NCI-H1417 (cell line): Measurements from ENCODE around the gene KYAT1.
A peak's percentile ranks its signal among the peaks of the same experiment; 100 is the strongest.

Experiments
- DNase-seq, 3 experiments: peaks; one replicate each; lab custom pipeline; 2025; lab: John Stamatoyannopoulos, UW

KYAT1 gene

DNA sequence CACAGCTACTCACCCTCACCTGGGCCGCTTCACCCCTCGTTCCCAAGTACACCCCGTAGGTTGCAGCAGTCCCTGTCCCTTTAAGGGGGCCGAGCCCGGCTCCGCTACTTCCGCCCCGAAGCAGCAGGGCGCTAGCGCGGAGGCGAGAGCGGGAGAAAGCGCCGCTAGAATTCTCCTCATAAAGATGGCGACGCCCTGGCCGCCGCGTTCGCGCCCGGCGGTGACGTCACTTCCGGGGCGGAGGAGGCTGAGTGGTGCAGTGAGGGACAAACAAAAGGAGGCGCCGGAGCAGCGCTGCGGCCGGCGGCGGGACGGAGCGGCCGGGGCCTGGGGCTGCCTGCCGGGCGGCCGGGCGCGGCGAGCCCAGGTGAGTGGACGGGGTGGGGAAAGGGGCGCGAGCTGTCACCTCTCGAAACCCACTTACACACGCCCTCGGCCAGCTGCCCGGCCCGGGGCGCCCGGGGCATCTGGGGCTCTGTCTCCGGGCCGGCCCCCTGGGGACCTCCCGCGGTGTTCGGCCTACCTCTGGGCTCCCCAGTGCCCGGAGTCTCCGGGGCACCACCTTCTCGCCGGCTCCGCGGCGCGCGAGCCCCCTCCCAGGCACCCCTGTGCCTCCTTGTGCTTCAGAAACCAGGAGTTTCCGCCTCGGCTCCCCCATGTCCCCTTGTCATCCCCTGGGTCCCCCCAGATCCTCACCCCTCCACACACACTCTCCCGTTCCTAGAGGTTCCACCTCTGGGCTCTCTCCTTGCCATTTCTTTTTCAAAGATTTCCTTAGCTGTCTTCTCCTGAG is at the start of gene KYAT1, which contains the start of gene LRRC8A:
Gene KYAT1, minus strand, starts transcription at position 67 of the 793 bp plus-strand sequence. CDS start 36,545 bp downstream, outside the sequence.
Gene LRRC8A, plus strand, starts transcription at position 250 of the 793 bp plus-strand sequence. CDS start 25,032 bp downstream, outside the sequence.
- peak; percentile 94 to 99 (median 98) for DNase-seq

DNA sequence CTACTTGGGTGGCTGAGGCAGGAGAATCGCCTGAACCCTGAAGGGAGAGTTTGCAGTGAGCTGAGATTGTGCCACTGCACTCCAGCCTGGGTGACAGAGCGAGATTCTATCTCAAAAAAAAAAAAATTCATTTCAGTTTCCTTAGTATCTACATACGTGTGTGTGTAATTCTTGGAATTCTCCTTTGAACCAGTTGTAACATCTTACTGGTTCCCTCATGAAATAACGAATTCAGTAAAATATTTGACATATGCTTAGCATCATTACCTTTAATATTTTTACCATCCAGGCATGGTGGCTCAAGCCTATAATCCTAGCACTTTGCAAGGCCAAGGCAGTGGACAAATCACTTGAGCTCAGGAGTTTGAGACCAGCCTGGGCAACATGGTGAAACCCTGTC is 47.8 kb upstream of the KYAT1 start:
- DNase-seq = no peak

DNA sequence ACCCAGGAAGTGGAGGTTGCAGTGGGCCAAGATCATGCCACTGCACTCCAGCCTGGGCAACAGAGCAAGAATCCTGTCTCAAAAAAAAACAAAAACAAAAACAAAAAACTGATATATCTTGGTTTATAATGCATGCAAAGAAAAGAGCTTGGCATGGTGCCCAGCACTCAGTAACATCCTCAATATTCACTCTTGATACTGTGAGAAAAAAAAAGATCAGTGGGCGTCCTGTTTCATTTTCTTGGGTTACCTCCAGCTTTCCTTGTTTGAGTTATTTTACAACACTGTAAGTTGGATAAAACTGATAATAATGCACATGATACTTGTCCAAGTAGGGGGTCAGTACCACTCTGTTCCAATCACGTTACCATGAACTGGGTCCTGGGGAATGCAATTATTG is 46.9 kb upstream of the KYAT1 start:
- DNase-seq = no peak

DNA sequence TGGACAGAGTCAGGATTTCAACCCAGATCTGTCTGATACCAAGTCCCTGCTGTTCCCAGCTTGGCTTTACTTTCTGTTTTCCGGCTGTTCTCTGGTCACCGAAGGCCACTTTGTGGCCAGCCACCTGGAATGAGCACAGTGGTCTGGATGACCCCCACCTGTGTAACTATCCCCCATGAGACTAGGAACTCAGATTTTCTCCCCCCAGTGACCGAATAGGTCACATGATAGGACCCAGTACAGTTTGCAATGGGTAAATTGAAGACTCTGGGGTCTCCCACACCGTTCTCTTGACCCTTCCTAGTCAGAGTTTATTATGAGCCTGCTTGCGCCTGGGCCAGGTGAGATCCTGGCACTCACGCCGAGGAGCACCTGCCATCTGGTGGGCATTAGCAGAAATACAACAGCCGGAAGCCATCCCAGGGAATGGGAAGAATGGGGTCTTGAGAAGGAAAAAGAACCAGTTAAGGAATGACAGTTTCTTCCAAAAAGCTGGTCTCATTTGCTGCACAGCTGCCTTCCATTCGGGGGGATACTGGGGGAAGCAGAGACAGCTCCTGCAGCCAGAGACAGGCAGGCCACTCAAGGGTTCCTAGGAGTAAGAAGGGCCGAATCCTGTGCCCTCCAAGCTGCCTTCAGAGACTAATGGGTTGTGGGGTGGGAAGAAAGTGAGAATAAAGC is 46.1 kb upstream of the KYAT1 start:
- peak; percentile 29 to 81 (median 60) for DNase-seq

DNA sequence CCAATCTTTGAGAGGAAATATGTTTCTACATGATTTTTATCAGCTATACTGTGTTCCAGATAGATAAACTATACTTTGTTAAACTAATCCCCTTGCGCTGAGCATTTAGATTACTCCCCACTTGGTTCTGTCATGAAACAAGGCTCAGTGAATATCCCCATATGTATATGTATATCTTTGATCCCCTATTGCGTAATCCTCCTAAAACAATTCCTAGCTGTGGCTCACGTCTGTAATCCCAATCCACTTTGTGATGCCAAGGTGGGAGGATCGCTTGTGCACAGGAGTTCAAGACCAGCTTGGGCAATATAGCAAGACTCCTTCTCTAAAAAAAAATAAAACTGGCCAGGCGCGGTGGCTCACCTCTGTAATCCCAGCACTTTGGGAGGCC is 41.7 kb upstream of the KYAT1 start:
- no peak for DNase-seq

DNA sequence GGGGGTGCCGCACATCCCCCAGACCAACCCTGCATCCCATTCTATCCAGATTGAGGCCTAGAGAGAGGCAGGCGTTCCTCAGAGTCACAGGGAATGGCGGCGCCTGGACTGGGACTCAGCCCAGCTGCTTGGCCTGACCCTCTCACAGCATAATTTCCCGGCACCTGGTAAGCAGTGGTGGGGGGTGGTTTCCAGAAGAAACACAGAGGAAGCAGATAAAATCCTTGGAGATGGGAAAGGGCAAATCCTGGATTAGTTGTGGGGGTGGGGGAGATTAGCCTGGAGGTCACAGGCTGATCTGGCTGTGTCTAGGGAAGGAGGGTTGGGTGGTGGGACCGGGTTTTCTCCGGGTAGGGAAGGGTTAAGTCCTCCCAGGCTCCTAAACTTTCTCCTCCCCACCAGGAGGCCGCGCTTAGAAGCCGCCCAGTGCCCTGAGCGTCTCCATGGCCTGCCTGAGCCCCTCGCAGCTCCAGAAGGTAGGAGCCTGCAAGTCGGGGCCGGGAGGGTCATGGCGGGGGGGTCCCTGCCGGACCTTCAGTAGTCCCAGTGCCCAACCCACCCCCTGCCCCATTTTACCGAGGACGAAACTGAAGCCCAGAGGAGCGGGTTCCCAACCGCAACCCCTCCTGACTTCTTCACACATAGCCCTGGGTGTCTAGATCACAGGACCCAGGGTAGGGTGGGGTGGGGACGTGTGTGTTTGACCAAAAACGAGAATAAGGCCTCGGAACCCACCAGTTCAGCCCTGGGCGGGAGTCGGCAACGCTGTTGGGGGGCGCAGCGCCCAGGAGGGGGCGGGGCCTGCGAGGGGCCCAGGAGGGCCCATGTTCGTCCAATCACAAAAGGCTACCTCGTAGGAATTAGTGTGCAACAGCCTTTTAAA is 40.4 kb upstream of the KYAT1 start:
- DNase-seq = no peak

DNA sequence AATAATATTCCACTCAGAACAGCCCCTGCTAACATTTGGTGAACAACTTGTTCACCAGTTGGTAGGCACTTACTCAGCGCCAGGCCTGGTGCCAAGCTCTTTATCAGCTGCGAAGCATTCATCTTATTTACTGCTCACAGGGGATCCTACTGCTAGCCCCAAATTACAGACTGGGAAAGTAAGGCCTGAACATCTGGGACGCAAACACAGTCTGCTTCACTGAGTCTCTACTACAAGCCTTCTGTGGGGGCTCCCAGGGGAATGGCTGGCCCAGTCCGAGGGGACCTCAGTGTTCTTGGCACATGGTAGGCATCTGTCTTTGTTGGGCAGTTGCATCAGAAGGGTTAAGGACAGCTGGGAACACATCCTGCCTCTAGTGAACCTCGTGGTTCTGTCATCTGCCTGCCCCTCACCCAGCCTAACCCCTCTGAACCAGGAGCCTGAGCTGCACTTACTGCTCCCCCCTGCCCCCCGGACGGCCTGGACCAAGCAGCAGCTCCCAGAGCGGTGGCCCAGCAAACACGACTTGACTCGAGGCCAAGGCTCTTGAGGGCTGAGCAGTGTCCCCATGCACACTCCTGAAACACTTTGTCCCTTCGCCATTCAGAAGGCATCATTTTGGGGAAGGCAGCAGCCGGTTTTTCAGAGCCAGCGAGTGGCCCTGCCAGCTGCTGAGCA is 38.8 kb upstream of the KYAT1 start, which contains the start of gene PHYHD1:
Gene PHYHD1, plus strand, starts transcription at position 602 of the 678 bp plus-strand sequence. CDS start 1,342 bp downstream, outside the sequence.
- DNase-seq = peak in 1 of 3 experiments; percentile 5

DNA sequence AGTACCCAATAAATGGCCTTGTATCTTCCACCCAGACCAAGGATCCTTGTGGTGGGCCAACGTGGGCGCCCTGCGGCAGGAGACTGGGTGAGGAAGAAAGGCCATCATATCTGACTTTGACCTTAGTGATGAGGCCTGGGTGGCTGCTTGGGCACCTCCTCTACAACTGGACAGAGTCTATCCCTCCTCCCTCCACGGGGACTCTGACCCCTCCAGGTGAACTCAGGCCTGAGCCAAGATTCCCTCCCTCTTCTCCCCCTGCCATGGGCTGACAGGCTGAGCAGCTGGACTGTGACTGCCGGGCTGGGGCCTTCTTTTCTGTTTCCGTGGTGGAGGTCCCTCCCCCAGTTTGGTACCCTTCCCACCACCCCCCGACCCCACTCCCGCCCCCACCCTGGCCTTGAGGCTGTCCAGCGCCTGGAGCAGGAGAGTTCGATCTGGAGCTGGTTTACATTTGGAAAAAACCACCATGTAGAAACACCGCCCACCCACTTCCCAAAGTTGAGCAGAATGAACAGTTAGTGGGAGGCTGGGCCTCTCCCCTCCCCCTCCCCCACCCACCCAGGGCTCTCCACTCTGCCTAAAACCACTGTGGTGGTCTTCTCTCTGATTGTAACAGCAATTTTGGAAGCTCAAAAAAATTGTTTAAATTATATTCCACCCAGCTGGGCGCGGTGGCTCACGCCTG is 37.8 kb upstream of the KYAT1 start:
- no peak for DNase-seq

DNA sequence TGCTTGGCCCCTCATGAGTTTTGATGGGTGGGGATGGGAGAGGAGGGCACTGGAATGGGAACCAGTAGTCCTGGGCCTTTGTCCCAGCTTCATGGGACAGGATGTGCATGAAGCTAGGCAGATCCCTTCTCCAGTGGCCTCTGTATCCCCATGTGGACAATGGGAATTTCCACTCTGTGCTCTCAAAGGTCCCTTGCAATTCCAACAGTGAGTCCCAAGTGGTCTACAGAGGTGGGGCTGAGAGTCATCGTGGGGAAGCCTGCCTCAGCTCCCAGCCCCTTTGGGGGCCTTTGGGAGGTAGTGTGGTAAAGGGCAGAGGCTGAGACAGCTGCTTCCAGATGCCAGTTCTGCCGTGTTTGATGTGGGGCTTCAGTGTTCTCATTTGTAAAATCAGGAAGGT is 37.2 kb upstream of the KYAT1 start:
- DNase-seq = no peak

DNA sequence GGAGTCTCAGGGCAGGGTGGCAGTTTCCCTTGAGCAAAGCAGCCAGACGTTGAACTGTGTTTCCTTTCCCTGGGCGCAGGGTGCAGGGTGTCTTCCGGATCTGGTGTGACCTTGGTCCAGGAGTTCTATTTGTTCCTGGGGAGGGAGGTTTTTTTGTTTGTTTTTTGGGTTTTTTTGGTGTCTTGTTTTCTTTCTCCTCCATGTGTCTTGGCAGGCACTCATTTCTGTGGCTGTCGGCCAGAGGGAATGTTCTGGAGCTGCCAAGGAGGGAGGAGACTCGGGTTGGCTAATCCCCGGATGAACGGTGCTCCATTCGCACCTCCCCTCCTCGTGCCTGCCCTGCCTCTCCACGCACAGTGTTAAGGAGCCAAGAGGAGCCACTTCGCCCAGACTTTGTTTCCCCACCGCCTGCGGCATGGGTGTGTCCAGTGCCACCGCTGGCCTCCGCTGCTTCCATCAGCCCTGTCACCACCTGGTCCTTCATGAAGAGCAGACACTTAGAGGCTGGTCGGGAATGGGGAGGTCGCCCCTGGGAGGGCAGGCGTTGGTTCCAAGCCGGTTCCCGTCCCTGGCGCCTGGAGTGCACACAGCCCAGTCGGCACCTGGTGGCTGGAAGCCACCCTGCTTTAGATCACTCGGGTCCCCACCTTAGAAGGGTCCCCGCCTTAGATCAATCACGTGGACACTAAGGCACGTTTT is 35.5 kb upstream of the KYAT1 start:
- no peak for DNase-seq

DNA sequence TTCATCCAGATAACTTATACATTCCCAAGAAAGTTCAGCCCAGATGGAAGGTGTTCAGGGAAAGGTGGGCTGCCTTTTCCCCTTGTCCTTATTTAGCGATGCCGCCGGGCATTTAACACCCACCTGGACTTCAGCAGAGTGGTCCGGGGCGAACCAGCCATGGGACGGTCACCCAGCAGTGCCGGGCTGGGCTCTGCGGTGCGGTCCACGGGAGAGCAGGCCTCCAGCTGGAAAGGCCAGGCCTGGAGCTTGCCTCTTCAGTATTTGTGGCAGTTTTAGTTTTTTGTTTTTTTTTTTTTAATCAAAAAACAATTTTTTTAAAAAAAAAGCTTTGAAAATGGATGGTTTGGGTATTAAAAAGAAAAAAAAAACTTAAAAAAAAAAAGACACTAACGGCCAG is 35.0 kb upstream of the KYAT1 start:
- no peak for DNase-seq

DNA sequence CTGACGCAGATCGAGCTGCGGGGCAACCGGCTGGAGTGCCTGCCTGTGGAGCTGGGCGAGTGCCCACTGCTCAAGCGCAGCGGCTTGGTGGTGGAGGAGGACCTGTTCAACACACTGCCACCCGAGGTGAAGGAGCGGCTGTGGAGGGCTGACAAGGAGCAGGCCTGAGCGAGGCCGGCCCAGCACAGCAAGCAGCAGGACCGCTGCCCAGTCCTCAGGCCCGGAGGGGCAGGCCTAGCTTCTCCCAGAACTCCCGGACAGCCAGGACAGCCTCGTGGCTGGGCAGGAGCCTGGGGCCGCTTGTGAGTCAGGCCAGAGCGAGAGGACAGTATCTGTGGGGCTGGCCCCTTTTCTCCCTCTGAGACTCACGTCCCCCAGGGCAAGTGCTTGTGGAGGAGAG is 34.5 kb upstream of the KYAT1 start:
- DNase-seq = no peak

DNA sequence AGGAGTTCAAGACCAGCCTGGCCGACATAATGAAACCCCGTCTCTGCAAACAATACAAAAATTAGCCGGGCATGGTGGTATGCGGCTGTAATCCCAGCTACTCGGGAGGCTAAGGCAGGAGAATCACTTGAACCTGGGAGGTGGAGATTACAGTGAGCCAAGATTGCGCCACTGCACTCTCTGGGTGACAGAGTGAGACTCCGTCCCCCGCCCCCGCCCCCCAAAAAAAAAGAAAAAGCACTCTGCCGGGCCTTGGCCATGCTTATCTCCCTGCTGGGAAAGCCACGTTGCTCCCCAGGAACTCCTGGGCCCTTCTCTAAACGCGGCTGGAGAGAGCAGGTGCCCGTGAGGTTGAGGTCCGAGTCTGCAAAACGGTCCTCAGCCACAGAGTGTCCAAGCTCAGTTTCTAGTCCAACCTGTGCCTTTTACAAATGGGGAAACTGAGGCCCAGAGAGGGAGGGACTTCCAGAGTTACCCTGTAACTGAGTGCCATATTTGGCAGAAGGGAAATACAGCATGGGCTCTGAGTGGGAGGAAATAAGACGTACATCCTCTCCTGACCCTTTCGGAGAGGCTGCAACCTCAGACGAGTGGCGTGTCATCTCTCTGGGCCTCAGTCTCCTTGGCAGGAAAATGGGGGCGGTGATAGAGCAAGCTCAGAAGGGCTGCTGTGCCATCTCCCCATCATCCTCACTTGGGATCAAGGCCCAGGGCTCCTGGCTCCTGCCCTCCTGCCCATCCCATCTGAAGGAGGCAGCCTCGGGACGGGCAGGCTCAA is 32.4 kb upstream of the KYAT1 start:
- DNase-seq = no peak

DNA sequence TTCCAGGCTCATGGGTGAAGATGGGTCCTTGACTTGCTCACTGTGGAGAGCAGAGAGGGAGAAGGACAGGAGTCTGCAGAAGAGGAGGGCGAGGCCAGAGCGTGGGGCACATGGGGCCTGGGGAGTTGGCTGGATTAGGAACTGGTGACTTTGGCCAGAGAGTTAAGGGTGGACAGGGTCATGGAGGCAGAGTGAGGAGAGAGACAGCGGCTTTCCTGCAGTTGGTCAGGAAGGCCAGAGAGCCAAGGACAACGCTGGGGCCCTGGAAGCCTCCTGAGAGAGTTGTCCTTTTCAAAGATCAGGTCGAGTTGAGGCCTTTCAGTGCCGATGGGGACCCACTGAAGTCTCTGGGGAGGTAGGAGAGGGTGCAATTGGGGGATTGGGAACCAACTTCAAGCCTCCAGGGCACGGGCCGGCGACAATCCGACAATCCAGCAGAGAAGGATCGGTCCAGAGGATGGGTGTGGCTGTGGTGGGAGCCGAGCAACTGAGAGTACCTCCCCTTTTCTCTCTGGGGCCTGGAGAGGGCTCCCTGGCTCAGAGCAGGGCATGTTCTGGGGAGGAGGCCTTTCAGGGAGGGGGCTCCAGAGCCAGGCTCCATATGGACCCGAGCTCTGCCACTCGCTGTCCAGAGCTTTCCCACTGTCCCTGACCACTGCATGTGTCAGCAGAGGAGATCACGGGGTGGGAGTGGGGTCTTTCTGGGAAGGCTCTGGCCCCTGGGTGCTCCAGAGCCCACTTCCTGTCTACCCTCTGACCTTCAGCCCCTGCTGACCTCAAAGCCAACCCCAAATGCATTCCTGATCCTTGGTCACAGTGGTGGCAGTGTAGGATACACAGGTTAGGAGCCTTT is 31.5 kb upstream of the KYAT1 start:
- DNase-seq = no peak

DNA sequence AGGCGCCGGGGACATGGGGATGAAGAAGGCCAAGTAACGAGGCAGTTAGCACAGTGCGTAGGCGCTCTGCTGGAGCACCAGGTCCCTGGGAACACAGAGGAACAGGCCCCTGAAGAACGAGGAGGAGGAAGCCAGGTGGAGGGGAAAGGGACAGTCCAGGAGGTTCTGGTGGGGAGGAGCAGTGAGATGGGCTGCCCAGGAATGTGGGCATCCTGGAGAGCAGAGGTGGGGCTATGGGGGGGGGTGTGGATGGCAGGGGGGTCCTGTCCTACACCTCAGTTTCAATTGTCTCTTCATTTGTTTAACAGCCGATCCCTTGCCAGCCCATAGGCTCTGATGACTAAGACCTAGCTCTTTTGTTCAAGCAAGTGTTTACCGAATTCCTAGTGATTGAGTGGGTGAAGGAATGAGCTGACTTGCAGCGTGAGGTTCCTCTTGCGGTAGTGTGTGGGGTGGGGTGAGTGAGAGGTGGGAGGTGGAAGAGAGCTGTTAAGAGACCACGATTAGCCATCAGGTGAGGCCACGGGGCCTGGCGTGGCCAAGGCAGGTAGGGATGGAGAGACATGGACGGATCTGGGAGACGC is 30.6 kb upstream of the KYAT1 start:
- no peak for DNase-seq

DNA sequence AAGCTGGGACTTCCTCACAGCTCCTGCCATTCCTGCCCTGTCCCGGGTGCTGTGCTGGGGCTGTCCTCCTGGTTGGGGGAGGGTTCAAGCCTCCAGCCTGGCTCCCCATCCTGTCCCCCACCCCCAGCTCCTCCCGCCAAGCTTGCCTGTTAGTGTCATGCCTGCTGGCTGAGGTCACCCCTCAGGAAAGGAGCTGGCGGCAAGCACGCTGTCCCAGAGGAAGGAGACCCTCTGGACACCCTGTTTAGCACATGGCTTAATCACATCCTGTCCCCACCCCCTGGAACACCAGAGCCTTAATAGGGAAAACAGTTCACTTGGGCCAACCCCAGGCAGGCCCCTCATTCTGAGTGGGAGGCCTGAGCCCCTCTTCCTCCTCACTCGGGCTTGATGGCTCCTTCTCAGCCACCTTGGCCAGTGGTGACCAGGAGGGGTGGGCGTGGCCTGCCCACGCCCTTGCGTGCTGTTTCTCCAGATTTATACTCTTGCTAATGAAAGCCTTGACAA is 29.8 kb upstream of the KYAT1 start:
- DNase-seq = no peak

DNA sequence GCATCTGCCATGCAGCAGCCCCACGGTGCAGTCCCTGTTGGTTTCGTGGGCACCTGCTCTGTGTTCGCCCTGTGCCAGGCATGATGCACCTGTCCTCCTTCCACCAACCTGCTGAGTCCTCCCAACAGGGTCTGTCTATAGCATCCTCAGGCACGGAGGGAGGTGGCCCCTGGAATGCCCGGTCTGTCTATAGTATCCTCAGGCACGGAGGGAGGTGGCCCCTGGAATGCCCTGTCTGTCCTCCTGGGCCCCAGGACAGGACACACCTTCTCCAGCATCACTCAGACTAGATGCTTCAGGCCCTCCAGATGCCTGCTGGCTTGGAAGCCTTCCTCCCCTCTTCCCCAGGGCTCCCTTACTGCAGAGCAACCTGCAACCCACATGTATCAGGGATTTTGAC is 29.2 kb upstream of the KYAT1 start:
- DNase-seq = no peak

DNA sequence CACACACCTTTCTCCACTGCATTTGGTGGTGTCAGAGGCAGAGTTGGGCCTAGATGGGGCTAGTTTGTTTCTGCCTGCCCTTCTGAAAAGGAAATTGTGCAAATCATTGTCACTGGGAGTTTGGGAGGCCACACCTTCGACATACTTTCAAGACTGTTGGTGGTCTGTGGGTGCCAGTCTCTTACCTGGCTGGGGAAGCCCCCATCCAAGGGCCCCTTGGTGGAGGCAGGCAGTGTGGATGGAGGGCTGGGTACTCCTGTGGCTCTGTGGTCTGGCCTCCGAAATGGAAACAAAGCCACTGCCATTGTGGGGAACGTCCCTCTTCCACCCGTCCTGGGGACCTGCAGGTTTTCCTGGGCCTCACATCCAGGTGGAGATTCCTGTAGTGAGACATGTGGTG is 28.1 kb upstream of the KYAT1 start:
- no peak for DNase-seq
